Vagina (tissue), 2 donors: Measurements from ENCODE around the gene NUP35. TPM values are rescaled to one million over a fixed set of nuclear protein-coding genes. Genes with fewer than 3 reads are reported as not detected.

Experiments used
- DNase-seq, 2 donors: peaks; one replicate each; pipeline ENCODE4 v3.0.0-alpha.2; 2017; ENCODE audit errors: extremely low spot score in 2 of 2
- H3K27ac ChIP-seq: fragments of 200-600 bp; sonication (generic); one replicate; pipeline ENCODE4 v1.5.1; 2019
- H3K27me3 ChIP-seq: fragments of 200-600 bp; sonication (generic); one replicate; pipeline ENCODE4 v1.5.1; 2019
- H3K36me3 ChIP-seq, 2 donors: fragments of 200-600 bp; sonication (generic); one replicate each; pipeline ENCODE4 v1.5.1; 2017 to 2019
- H3K4me1 ChIP-seq: fragments of 200-600 bp; sonication (generic); one replicate; pipeline ENCODE4 v1.5.1; 2019
- H3K4me3 ChIP-seq, 2 donors: fragments of 200-600 bp; sonication (generic); 1 replicate in 1 of 2; 2 replicates in 1 of 2; pipeline ENCODE4 v1.5.1; 2016 to 2019
- H3K9me3 ChIP-seq: fragments of 200-600 bp; sonication (generic); one replicate; pipeline ENCODE4 v1.5.1; 2019
- CTCF ChIP-seq, 3 experiments: fragments of 450-650 bp in 2 of 3; fragments of 200-600 bp in 1 of 3; sonication (generic) in 1 of 3; IDR thresholded peaks; one replicate each; pipeline ENCODE4 v1.5.1; 2017 to 2019; ENCODE audit warnings: antibody characterized with exemption in 3 of 3, mild to moderate bottlenecking in 2 of 3, moderate library complexity in 2 of 3
- POLR2A ChIP-seq, 2 donors: fragments of 450-650 bp; IDR thresholded peaks; one replicate each; pipeline ENCODE4 v1.6.1; 2017; ENCODE audit warnings: antibody characterized with exemption in 2 of 2, mild to moderate bottlenecking in 2 of 2, moderate library complexity in 2 of 2
- POLR2AphosphoS5 ChIP-seq, 2 donors: sonication (generic); formaldehyde crosslinking; IDR thresholded peaks; one replicate each; pipeline ENCODE4 v1.9.0; 2017; ENCODE audit warnings: antibody characterized with exemption in 2 of 2, mild to moderate bottlenecking in 2 of 2, low read depth in 1 of 2; ENCODE audit not compliant: insufficient read depth in 1 of 2
- intact Hi-C: fragments of 100-400 bp; cut with DNase I; formaldehyde crosslinking; loops from one replicate; pipeline ENCODE4 v1.15.1; 2023
- total RNA-seq: library from RNA; depleted of rRNA; stranded (reverse); fragments of >200 nt; gene quantifications from one replicate; pipeline ENCODE4 v1.2.3, GENCODE V29; 2016

The NUP35 gene, protein sequence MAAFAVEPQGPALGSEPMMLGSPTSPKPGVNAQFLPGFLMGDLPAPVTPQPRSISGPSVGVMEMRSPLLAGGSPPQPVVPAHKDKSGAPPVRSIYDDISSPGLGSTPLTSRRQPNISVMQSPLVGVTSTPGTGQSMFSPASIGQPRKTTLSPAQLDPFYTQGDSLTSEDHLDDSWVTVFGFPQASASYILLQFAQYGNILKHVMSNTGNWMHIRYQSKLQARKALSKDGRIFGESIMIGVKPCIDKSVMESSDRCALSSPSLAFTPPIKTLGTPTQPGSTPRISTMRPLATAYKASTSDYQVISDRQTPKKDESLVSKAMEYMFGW
- total RNA-seq = 18.4 TPM

DNA sequence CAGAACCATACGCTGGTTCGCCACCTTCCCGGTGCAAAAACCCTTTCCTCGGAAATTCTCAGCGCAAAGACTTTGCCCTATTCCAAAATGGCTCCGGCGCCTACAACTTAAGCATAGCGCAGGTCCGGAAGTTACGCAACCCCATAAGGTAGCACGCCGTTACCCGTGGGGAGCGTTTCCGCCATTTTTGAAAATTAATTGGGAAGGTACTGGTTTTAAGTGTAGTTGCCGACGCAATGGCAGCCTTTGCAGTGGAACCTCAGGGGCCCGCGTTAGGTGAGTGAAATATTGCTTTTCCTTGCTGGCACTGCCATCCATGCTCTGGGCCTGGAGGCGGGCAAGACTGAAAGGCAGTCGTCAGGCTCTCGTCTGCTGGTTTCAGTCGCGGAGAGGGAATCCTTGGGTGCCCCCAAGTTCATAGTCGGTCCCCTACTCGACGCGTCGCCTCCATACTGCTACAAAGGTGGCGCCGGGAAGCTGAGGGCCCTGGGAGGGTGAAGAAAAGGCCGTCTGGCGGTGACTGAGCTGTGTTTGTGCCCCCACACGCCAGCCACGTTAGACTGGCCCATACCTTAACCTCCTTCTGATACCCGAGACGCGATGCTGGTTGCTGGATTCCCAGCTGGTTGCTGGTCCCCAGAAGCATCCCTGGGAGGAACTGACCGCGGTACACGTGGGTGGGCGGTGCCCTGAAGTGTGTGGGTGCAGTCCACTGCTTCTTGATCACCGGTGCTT, at the start of gene NUP35:
NUP35 (plus strand) TSS at position 222 of the 735 bp plus-strand sequence; CDS start at position 237, 15 bp downstream.
- H3K4me3 ChIP-seq = peak within 1 kb of the TSS; percentile 74 to 87
- no peaks in the 10 kb centered on the region for H3K27me3 ChIP-seq
- H3K9me3 ChIP-seq = no peaks in the 10 kb centered on the region
- H3K4me1 ChIP-seq = peaks cover 31% of the 10 kb centered on the region
- peak in 1 of 2 donors; percentile 93 for DNase-seq
- intact Hi-C loops = loop anchor here (5.0 kb wide), 1 partner anchor 87 kb away; the partner anchor contains the start of gene NCKAP1
- no peak for TF ChIP-seq CTCF (IDR thresholded peaks at IDR 0.05)
- TF ChIP-seq POLR2A (IDR thresholded peaks at IDR 0.05) = peak in 1 of 2 donors; percentile 21
- TF ChIP-seq POLR2AphosphoS5 (IDR thresholded peaks at IDR 0.05; ENCODE audit: insufficient read depth in 1 of 2, low read depth in 1 of 2) = peak; percentile 62 to 98
- peaks cover 0 to 5% of the 10 kb centered on the region in 2 donors for H3K36me3 ChIP-seq
- peak within 1 kb of the TSS; percentile 83 for H3K27ac ChIP-seq

DNA sequence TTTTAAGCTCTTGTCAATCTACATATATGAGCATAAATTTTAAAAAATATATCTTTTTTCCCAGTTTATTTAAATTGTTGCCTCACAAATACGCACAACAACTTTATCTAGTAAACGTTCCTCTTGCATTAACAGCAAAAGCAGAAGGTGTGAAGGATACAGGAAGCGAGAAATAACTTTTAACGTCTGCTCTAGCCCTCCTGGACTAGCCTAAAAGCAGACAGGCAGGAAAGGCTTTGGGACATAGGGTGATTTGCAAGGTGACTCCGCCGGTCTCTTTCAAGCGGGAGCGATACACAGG, 46.1 kb upstream of the NUP35 start:
- DNase-seq = no peak
- H3K36me3 ChIP-seq = no peaks in the 10 kb centered on the region
- no peaks in the 10 kb centered on the region for H3K9me3 ChIP-seq
- TF ChIP-seq POLR2A (IDR thresholded peaks at IDR 0.05) = no peak
- no peak for TF ChIP-seq CTCF (IDR thresholded peaks at IDR 0.05)
- no peak for TF ChIP-seq POLR2AphosphoS5 (IDR thresholded peaks at IDR 0.05; ENCODE audit: insufficient read depth in 1 of 2, low read depth in 1 of 2)
- H3K27ac ChIP-seq = peak overlapping the region; percentile 86
- H3K27me3 ChIP-seq = no peaks in the 10 kb centered on the region
- intact Hi-C loops = no loop called here
- H3K4me1 ChIP-seq = peaks cover 10% of the 10 kb centered on the region
- peak overlapping the region; percentile 57 to 72 for H3K4me3 ChIP-seq

- Histone ChIP-seq H3K27me3 (no peaks in the 10 kb centered on the region), H3K9me3 (no peaks in the 10 kb centered on the region), H3K4me1 (peaks cover 10% of the 10 kb centered on the region), H3K4me3 (peak within 1 kb of the TSS; percentile 57 to 72), H3K27ac (peak within 1 kb of the TSS; percentile 86), H3K36me3 (no peaks in the 10 kb centered on the region)
- intact Hi-C loops = no loop called here
- TF ChIP-seq CTCF (IDR thresholded peaks at IDR 0.05) (no peak), POLR2A (IDR thresholded peaks at IDR 0.05) (peak in 1 of 2 donors; percentile 48), POLR2AphosphoS5 (IDR thresholded peaks at IDR 0.05; ENCODE audit: insufficient read depth in 1 of 2, low read depth in 1 of 2) (peak in 1 of 2 donors; percentile 86)
- peak in 1 of 2 donors; percentile 96 for DNase-seq
These were observed 45.6 kb upstream of the NUP35 start, which contains the start of gene DUSP19 for GRCh38 chr2:183078464-183079138. TSS of gene DUSP19 (plus strand) at chr2:183078747. CDS start at chr2:183078934, 187 bp downstream.

GRCh38 chr2:183079139-183079775, 45.0 kb upstream of the NUP35 start:
- no peaks in the 10 kb centered on the region for H3K27me3 ChIP-seq
- H3K4me1 ChIP-seq = peaks cover 10% of the 10 kb centered on the region
- no peak for DNase-seq
- no peaks in the 10 kb centered on the region for H3K36me3 ChIP-seq
- TF ChIP-seq POLR2A (IDR thresholded peaks at IDR 0.05) (no peak), CTCF (IDR thresholded peaks at IDR 0.05) (no peak), POLR2AphosphoS5 (IDR thresholded peaks at IDR 0.05; ENCODE audit: insufficient read depth in 1 of 2, low read depth in 1 of 2) (no peak)
- intact Hi-C loops = no loop called here
- peak overlapping the region; percentile 86 for H3K27ac ChIP-seq
- H3K9me3 ChIP-seq = no peaks in the 10 kb centered on the region
- peak overlapping the region; percentile 57 to 72 for H3K4me3 ChIP-seq
